Suppressor macrophage treated with lipopolysaccharide for 4 hours (primary cell): ENCODE results near the gene CENATAC.
"Not testable (repeated sequence)": the region's sequence is repeated elsewhere in the genome, so short reads cannot be mapped to it uniquely, and the experiment has no call there.

Experiments
- DNase-seq: peaks from one replicate; pipeline ENCODE4 v3.0.0-alpha.2; 2020

The CENATAC gene

DNA sequence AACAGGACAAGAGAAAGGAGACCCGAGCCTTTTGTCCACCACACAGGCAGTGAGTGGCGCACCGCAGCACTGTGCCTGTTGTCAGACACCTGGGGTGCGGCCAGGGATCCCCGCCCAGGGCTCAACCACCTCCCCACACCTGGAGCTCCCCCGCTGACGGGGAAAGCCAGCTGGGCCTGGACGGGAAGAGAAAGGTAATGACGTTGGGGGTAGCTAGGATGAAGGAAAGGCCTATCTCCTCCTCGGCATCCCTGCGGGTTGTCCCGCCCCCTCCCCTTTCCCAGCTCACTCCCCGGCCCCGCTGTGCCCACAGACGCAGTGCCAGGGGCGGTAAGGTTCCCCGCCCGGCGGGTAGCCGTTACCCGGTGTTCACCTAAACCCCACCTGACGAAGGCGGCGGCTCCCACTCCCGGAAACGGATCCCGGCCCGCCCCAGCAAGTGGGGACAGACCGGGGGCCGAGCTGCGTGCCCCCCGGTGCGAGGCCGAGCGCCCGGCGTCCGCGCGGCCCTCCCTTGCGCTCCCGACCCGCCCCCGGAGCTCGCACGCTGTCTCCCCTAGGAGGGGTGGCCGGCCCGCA lies 58.6 kb downstream of the CENATAC start:
- DNase-seq, result peak; percentile 11

DNA sequence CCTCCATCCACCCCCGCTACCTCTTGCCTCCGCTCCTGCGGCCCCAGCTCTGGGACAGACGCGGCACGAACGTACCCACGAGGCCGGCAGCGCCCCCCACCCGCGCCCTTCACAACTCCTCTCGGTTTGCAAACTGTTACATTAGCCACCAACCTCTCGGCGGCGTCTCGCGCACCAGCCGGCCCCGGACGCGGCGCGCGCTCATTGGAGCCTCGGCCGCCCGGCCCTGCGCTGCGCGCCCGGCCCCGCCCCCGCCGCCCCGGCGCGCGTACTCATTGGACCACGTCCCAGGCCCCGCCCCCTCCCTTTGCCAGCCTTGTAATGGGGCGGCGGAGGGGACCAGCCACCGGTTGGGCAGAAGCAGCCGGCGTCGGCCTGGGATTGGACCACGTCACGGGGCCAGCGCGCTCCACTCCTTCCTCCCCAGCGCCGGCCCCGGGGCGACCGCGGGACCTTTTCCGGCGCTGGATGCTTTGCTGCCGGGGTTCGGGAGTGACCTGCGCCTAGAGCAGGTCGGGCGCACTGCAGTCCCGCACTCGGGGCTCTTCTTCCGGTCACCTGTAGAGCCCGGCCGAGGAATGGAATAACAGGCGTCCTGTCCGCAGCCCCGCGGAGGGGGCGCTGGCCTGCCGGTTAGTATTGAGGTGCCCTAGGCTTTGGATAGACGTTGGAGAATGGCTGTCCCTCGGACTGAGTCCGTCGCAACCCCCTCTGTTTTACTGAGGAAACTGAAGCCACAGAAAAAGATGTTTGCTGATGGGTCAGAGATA lies 59.2 kb downstream of the CENATAC start, which contains the start of gene HYOU1:
Gene HYOU1 (minus strand): TSS at position 206 of the 770 bp plus-strand sequence. CDS start 1,045 bp downstream, outside the sequence.
- peak; percentile 99 for DNase-seq

DNA sequence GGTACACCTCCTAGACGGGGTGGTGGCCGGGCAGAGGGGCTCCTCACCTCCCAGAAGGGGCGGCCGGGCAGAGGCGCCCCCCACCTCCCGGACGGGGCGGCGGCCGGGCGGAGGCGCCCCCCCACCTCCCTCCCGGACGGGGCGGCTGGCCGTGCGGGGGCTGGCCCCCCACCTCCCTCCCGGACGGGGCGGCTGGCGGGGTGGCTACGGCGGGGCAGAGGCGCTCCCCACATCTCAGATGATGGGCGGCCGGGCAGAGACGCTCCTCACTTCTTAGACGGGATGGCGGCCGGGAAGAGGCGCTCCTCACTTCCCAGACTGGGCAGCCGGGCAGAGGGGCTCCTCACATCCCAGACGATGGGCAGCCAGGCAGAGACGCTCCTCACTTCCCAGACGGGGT lies 61.2 kb downstream of the CENATAC start:
- not testable (repeated sequence) for DNase-seq

DNA sequence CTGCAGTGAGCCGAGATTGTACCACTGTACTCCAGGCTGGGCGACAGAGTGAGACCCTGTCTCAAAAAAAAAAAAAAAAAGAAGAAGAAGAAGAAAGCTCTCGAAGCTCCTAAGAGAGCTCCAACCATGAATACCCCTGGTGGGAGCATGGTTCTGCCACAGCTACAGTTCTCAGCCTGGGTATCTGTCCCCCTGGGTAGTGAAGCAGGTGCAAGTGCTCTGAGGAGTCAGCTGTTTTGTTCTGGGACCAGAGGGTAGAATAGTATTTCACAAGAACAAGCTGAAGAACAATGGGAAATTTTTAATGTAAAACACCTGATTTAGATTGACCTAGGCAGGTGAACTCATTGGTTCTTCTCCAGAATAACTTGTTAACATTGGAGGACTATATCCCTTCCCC lies 63.3 kb downstream of the CENATAC start:
- DNase-seq, result no peak

DNA sequence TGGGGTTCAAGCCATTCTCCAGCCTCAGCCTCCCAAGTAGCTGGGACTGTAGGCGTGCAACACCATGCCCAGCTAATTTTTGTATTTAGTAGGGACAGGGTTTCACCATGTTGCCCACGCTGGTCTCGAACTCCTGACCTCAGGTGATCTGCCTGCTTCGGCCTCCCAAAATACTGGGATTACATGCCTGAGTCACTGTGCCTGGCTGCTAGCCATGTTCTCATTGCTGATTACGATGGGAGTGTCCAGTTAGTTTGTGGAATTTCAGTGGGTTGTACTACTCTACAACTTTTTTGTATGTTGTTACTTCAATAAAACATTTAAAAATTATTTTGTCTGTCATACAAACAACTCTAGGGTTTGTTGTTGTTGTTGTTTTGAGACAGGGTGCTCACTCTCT lies 64.8 kb downstream of the CENATAC start:
- DNase-seq, result no peak

DNA sequence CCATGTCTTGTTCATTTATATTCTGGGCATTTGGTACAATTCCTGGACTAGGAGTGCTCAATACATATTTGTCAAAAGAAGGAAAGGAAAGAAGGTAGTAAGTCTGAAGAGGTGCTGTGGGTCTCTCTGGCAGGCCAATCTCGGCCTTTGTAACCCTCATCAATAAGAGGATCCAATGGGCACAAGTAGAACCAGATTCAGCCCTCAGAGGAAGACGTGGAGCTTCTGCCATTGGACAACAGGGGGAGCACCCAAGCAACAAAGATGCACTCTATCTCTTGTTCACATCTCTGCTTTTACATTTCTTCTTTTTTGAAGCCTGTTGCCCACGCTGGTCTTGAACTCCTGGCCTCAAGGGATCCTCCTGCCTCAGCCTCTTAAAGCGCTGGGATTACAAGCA lies 67.4 kb downstream of the CENATAC start:
- peak; percentile 61 for DNase-seq
